GM21786 (cell line): ENCODE results near the gene ACTRT1.

Source experiments
- ATAC-seq: cut with Tn5 transposase; IDR thresholded peaks from one replicate; pipeline ENCODE4 v1.9.1; 2021; ENCODE audit not compliant: unreplicated experiment

The ACTRT1 gene

DNA sequence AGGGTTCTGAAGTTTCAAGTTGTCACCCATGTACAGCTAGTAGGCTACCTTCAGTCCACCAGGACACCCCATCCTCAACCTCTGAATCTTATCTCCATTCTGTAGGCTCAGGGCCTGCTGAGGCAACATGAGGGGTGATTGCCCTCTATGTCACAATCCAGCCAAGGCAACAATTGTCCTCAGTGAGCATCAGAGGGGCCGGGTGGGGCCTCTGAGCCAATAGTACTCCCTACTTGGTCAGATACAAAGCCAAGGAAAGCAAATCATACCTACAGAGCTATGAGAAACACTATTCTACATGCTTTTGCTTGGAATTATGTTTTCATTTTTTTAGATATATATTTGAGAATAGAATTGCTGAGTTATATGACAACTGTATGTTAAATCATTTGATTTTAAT is at the start of gene ACTRT1:
Gene ACTRT1, minus strand, starts transcription at position 101 of the 400 bp plus-strand sequence. CDS start 197 bp downstream, outside the sequence.
- ATAC-seq, result no peak

GRCh38 chrX:128078545-128078944 is 26.3 kb upstream of the ACTRT1 start:
- ATAC-seq, result no peak

GRCh38 chrX:128057421-128057820 is 5.2 kb upstream of the ACTRT1 start:
- no peak for ATAC-seq

- ATAC-seq, result no peak
These were observed 677 bp downstream of the ACTRT1 start for GRCh38 chrX:128051526-128051925.

DNA sequence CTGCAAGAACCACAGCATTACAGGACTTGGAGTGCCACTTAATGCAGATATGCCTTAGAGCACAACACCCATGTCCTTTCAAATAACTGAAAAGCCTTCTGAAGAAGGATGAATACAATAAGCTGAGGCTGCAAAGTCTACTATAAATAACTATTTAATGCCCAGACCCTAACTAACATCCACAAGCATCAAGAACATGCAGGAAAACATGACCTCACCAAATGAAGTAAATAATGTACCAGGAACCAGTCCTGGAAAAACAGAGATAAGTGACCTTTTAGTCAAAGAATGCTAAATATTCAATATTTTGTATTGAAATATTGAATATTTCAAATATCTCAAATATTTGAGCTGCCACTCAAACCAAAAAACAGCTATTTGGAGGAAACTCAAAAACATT is 16.9 kb downstream of the ACTRT1 start:
- ATAC-seq, result no peak

GRCh38 chrX:128021566-128021965 is 30.6 kb downstream of the ACTRT1 start:
- no peak for ATAC-seq

- ATAC-seq, result no peak
These were observed 31.5 kb downstream of the ACTRT1 start for GRCh38 chrX:128020701-128021100.

DNA sequence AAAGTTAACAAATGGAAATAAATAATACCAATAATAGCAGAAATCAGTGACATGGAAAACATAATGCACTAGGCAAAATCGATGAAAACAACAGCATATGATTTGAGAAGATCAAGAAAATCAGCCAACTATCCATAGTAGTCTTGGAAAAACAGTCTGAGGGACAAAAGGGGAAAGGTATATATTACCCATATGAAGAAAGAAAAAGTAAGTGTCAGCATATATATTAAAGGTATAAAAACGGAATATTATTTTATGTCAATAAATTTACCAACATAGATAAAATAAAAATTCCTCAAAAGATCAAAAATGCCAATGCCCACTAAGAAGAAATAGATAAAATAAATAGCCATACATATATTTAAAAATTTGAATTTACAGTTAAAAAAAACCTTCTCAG is 33.0 kb downstream of the ACTRT1 start:
- ATAC-seq, result no peak

DNA sequence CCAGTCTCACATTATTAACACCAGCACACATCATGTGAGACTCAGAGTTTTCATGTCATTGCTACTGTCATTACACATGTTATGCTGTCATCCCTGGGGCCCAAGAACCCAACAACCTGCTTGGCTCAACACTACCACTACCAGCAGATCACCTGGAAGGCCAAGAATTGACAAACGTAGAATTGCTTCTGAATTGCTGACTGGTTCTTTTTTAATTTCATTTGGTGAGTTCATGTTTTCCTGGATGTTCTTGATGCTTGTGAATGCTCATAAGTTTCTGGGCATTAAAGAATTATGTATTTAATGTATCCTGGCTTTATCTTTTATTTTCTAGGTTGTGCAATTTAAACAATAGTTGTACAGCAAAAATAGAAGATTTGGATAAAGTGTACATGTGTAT is 40.2 kb downstream of the ACTRT1 start:
- ATAC-seq, result no peak

DNA sequence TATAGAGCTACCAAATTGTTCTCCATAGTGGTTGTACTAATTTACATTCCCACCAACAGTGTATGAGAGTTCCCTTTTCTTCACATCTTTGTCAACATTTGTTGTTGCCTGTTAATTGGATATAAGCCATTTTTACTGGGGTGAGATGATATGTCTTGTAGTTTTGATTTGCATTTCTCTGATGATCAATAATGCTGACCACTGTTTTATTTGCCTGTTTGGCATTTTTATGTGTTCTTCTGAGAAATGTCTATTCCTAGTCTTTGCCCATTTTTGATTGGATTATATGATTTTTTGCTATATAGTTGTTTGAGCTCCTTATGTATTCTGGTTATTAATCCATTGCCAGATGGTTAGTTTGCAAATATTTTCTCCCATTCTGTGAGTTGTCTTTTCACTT is 44.3 kb downstream of the ACTRT1 start:
- no peak for ATAC-seq
